NCI-H1694 treated with DMSO at 0.1 percent for 48 hours (cell line): ENCODE measurements around the gene TRIM44.

Experiments used
- DNase-seq: peaks from one replicate; lab custom pipeline; 2025; lab: John Stamatoyannopoulos, UW

TRIM44 gene

DNA sequence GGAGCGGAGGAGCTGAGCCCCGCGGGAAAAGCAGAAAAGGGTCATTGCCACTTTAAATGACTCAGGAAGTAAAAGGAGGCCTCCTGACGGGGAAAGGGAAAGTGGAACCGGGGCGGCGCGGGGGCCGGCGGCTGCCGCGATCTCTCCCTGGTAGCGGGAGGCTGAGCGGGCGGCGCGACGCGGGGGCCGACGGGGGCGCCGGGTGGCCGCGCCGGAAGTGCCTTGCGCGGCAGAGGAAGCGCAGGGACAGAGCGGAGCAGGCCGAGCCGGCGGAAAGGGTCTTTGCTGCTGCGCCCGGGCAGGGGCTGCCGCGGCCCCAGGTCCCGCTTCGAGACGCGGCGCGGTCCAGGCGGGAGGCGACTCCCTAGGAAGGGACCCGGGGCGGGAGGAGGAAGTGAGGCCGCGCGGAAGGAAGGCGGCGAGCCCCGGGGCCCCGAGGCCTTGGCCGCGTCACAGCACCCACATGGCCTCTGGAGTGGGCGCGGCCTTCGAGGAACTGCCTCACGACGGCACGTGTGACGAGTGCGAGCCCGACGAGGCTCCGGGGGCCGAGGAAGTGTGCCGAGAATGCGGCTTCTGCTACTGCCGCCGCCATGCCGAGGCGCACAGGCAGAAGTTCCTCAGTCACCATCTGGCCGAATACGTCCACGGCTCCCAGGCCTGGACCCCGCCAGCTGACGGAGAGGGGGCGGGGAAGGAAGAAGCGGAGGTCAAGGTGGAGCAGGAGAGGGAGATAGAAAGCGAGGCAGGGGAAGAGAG lies at the start of gene TRIM44:
TSS of gene TRIM44 (plus strand) at position 127 of the 759 bp plus-strand sequence. CDS start at position 464, 337 bp downstream.
- DNase-seq: peak; percentile 23

- no peak for DNase-seq
These were observed 47.5 kb upstream of the TRIM44 start for GRCh38 chr11:35614939-35615569.

- DNase-seq: peak; percentile 81
These were observed 46.4 kb upstream of the TRIM44 start for GRCh38 chr11:35615921-35616900.

DNA sequence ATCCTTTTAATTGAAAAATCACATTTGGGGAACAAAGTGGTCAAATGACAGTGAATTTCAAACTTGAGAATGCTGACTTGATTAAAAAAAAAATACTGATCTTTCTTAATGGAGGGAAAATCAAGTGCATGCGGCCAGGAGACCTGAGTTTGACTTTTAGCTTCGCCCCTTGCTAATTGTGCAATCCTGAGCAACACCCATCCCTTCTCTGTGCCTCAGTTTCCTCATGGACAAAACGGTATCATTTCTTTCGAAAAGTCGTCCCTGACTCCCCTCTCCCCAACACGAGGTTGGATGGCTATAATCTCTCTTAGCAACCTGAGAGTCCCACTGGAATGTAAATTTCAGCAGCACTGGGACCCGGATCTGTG lies 45.3 kb upstream of the TRIM44 start:
- no peak for DNase-seq

DNA sequence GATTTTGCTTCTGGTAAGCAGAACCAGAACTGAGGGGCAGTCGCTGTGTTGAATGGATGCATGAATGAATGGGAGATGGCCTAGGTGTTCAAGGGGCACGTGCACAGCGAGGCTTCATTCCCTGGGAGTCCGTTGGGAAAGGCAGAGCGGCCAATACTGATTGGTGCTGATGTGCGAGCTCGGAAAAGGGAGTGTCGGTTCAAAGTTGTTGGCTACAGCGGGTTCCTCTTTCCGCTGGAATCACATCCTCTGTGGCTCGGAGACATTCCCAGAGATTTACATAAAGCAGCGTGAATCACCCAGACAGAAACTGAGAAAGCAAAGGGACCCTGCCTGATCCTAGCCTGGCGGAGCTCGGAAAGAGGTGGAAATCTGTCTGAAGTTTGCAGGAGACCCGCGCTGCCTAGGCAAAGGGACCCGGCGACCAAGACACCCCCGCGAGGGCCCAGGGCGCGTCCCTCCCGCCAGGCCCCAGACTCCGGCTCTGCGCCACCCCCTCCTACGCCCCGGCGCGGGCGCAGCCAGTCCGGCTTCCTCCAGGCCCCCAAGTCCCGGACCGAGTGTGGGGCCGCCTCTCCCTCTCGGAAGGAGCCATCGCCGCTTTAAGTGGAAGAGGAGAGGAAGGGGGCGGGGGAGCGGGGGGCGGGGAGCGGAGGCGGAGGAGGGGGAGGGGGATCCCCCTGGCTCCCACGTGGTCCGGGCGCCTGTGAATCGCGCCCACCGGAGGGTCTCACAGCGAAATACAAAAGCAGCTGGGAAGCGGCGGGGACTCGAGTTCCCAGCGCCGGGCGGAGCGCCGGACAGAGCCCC lies 44.7 kb upstream of the TRIM44 start, which contains the start of gene FJX1:
TSS of gene FJX1 (plus strand) at position 774 of the 810 bp plus-strand sequence. CDS start 177 bp downstream, outside the sequence.
- DNase-seq: peak; percentile 61

- no peak for DNase-seq
These were observed 44.0 kb upstream of the TRIM44 start for GRCh38 chr11:35618497-35619115.

DNA sequence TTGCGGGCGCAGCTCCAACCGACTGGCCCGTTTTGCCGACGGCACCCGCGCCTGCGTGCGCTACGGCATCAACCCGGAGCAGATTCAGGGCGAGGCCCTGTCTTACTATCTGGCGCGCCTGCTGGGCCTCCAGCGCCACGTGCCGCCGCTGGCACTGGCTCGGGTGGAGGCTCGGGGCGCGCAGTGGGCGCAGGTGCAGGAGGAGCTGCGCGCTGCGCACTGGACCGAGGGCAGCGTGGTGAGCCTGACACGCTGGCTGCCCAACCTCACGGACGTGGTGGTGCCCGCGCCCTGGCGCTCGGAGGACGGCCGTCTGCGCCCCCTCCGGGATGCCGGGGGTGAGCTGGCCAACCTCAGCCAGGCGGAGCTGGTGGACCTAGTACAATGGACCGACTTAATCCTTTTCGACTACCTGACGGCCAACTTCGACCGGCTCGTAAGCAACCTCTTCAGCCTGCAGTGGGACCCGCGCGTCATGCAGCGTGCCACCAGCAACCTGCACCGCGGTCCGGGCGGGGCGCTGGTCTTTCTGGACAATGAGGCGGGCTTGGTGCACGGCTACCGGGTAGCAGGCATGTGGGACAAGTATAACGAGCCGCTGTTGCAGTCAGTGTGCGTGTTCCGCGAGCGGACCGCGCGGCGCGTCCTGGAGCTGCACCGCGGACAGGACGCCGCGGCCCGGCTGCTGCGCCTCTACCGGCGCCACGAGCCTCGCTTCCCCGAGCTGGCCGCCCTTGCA lies 43.3 kb upstream of the TRIM44 start:
- DNase-seq: no peak

DNA sequence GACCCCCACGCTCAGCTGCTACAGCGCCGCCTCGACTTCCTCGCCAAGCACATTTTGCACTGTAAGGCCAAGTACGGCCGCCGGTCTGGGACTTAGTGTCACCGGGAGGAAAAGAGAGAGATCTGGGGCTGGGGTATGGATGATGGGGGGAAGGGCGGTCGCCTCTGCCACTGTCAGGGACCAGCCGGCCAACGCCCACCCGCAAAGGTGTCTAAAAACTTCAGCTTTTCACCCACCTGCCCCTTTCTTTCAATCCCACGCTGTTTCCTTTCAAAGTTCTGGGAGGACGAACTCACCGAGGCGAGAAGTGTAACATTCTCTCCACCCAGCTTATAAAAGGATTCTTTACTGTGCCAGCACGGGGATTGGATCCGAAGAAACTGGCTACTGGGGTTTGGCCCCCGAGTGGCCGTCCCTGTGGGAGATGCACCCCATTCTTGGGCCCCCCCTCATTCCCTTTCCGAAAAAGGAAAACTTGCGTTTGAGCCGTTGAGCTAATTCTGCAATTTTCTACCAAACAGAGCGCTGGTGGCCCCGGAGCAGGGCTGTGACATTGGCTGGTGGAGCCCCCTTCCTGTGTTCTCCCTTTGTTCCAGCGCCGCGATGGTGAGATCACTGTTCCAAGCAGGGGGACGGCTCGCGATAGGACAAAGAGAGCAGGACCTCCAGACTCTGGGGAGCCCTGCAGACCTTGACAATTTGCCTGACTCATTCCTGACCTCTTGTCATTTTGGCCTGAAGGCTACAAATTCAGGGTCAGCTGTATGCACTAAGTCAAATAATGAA lies 42.5 kb upstream of the TRIM44 start:
- DNase-seq: peak; percentile 44

DNA sequence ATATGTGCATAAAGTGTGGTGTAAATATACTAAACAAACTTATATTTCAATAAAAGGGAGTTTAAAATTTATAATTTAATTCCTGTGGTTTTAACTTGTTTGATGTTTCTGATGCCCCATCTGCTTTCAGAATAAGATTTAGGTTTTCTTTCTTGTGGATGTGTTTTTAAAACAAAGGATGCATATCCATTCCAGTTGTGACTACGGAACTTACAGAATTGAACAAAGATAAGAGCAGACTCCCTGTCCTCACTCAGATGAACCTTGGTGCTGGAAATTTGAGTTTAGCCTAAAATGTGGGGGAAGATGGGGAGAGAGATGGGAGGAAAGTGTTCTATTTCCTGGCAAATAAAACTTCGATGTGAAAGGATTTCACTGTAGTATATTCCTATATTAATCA lies 41.8 kb upstream of the TRIM44 start:
- no peak for DNase-seq

- no peak for DNase-seq
These were observed 41.0 kb upstream of the TRIM44 start for GRCh38 chr11:35621620-35622019.

- DNase-seq: no peak
These were observed 40.5 kb upstream of the TRIM44 start for GRCh38 chr11:35622070-35622469.

DNA sequence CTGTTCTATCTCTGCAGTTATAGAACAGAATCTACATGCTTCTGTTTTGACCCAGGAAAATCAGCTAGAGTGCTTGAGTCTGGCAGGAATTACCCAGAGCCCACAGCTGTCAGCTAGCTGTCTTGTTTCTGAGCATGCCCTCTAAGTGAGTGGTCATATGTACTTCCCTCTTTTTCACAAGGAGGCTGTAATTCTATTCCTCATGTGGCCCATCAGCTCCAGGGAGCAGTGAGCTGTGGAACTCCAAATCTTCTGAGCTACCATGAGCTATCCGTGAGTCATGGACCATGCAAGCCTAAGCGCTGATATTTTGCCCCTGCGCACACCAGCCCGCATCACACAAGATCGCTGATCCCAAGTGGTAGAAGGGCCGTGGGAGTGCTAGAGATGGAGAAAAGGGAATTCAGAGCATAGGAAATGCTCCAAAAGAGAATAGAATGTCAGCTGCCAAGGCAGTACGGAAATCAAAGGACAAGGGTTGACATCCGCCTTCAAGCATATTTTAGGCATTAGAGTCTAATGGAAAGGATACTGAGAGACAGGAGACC lies 38.9 kb upstream of the TRIM44 start:
- DNase-seq: no peak

DNA sequence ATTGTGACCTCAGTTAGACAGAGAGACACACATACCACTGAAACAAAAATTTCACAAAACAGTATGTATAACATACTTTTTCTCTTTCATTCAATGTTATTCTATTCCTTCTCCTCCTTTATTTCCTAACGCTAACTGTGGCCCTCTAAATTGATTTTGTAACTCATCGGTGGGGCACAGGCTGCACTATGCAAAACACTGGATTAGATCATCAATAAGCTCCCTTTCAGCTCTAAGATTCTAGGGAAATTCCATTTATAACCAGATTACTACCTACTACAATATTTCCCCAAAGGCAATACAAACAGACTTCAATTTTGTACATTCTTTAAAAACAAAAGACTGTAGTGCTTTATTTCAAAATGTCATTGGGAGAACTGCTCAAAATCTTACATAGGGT lies 38.3 kb upstream of the TRIM44 start:
- DNase-seq: no peak

GRCh38 chr11:35624781-35625180 lies 37.8 kb upstream of the TRIM44 start:
- no peak for DNase-seq

GRCh38 chr11:35626501-35626900 lies 36.1 kb upstream of the TRIM44 start:
- no peak for DNase-seq

DNA sequence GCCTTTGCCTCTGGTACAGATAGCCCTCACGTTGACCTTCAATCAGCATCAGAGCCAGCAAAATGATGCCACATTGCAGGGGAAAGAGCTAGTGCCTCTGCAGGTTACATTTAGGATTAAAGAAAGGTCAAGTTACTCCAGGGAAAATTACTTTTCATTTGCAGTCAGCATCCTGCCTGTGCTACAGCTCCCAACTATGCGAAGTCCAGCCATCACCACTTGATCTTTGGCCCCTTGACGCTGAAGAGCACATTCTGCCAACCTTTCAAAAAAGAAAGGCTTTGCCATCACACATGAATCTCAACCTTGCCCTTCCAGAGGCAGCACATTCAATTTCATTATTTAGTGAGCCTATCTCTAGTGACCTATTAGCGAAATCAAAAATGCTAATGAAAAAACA lies 33.1 kb upstream of the TRIM44 start:
- DNase-seq: no peak

- no peak for DNase-seq
These were observed 32.7 kb upstream of the TRIM44 start for GRCh38 chr11:35629914-35630313.

DNA sequence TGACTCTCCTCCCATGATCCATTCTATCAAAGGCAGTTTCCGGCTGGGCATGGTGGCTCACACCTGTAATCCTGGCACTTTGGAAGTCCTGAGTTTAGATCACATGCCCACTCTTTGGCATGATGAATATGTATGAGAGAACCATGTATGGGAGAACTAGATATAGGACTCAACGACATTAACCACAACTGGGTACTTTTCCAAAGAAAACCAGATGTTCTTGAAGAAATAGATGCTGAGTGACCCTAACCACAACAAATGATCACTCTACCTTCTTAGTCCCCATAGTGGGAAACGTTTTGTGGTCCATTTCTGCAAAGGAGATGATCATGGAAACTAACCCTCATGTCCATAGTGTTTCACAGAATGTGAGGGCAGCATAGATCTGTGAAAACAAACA lies 30.7 kb upstream of the TRIM44 start:
- DNase-seq: no peak

DNA sequence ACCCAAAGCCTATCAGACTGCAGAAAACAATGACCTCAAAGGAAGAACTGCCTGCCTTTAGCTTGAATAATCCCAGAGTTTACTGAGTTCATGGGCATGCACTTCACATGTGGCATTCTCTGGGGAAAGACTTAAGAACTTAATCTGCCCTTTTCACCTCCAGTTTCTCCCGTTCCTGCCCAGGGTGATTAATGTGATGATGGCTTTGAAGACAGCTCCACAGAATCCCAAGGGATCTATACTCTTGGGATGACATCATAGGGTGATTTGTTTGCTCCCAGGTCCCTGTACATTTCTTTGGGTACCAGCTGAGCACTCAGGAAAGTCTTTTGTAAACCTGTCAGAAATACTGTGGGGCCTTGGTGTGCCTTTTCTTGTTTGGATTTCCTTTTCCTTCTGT lies 30.3 kb upstream of the TRIM44 start:
- DNase-seq: no peak
